HL-60/S4 (cell line): ENCODE results near the gene SNX9.
"Not testable (repeated sequence)": the region's sequence is repeated elsewhere in the genome, so short reads cannot be mapped to it uniquely, and the experiment has no call there.

Experiments used
- in situ Hi-C: fragments of 300-500 bp; cut with MboI; formaldehyde crosslinking; loops from 2 replicates; pipeline ENCODE4 v1.14.3; 2022; ENCODE audit warnings: low sequenced_read_pairs

Gene SNX9

DNA sequence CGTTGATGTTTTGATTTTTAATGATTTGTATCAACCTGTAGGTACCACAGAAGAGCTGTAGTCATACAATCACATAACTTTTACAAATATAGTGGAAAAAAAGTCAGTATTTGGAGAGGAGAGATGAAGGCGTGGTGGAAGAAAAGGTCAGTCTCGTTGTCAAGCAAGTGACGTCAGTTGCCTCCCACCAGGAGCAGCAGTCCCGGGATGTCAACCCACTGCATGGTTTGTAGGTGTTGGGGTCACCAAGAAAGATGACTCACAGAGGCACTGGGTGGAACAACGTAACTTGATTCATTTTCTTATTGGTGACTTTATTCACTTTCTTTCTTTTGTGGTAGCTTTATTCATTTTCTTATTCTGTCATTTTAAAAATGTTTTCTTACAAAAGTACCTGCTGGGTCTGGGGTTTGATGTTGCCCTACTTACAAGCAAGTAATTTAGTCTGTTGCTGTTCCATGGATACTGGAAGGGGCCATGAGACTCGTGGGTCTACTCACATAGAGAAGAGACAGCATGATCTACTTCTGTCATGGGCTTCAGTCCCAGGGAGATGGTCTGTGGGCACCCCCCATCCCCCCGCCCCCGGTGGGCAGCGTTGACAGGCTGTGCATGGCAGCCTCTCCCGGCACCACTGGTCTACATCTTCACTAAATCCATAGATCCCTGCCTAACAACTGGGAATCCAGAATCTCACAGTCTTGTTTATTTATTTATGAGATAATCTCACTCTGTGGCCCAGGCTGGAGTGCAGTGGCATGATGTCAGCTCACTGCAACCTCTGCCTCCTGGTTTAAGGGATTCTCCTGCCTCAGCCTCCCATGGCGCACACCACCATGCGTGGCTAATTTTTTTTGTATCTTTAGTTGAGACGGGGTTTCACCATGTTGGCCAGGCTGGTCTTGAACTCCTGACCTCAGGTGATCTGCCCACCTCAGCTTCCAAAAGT lies 122.2 kb downstream of the SNX9 start:
- in situ Hi-C loops, result no loop called here

- in situ Hi-C loops, result no loop called here
These were observed 123.1 kb downstream of the SNX9 start for GRCh38 chr6:157946053-157946617.

GRCh38 chr6:157946865-157947532 lies 124.0 kb downstream of the SNX9 start:
- in situ Hi-C loops, result no loop called here

DNA sequence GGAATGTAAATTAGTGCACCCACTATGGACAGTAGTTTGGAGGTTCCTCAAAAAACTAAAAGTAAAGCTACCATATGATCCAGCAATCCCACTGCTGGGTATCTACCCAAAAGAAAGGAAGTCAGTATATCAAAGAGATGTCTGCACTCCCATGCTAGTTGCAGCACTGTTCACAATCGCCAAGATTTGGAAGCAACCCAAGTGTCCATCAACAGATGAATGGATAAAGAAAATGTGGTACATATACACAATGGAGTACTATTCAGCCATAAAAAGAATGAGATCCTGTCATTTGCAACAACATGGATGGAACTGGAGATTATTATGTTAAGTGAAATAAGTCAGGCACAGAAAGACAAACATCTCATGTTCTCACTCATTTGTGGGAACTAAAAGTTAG lies 127.9 kb downstream of the SNX9 start:
- in situ Hi-C loops, result not testable (repeated sequence)

- in situ Hi-C loops, result no loop called here
These were observed 128.8 kb downstream of the SNX9 start for GRCh38 chr6:157951828-157952227.

- in situ Hi-C loops, result no loop called here
These were observed 129.9 kb downstream of the SNX9 start for GRCh38 chr6:157952861-157953351.

- in situ Hi-C loops, result no loop called here
These were observed 130.6 kb downstream of the SNX9 start for GRCh38 chr6:157953580-157954091.

DNA sequence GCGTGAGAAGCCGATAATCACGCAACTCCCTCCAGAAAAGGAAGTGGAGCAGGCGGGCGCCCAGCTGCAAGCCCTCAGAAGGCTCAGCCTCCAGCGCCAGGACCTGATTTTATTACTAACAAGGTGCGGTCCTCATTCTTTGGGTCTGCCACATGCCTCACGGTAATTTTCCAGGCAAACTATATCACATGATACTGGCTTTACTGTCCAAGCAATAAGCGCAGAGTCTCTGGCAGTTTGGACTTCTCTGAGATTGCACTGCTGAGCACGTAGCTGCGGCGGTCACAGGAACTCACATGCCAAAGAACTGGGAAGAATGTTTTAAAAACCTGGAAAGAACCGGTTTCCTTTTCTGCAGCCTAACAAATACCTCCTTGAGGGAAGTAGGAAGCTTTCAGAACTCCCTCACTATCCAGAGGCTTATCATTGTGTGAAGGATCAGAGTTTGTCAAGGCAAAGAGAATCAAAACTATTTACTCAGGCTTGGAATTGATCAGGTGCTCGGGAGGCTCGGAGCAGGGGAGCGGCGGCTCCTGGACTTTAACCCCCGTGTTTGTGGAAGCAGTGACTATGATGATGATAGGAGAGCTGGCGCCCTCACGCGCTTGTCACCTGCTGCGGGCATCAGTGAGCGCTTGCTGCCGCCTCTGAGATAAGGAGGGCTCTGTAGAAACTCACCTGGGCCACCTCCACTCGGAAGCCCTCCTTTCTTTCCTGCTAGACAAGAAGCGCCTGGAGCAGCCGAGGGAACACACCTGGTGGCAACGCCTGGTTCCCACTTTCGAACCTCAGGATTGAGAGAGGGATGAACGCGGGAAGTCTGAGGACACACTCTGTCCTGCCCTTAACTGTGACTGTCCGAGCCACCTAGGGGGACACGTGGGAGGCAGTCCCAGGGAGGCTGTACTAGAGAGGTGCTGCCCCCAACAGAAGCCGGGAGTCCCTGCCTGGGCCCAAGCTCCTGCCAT lies 131.4 kb downstream of the SNX9 start:
- in situ Hi-C loops, result no loop called here

GRCh38 chr6:157955675-157956074 lies 132.6 kb downstream of the SNX9 start:
- in situ Hi-C loops, result no loop called here

- in situ Hi-C loops, result no loop called here
These were observed 133.2 kb downstream of the SNX9 start for GRCh38 chr6:157956171-157956730.

- in situ Hi-C loops, result no loop called here
These were observed 136.6 kb downstream of the SNX9 start for GRCh38 chr6:157959451-157960227.

GRCh38 chr6:157961153-157961831 lies 138.2 kb downstream of the SNX9 start:
- in situ Hi-C loops, result no loop called here

- in situ Hi-C loops, result no loop called here
These were observed 139.0 kb downstream of the SNX9 start for GRCh38 chr6:157961832-157962575.

DNA sequence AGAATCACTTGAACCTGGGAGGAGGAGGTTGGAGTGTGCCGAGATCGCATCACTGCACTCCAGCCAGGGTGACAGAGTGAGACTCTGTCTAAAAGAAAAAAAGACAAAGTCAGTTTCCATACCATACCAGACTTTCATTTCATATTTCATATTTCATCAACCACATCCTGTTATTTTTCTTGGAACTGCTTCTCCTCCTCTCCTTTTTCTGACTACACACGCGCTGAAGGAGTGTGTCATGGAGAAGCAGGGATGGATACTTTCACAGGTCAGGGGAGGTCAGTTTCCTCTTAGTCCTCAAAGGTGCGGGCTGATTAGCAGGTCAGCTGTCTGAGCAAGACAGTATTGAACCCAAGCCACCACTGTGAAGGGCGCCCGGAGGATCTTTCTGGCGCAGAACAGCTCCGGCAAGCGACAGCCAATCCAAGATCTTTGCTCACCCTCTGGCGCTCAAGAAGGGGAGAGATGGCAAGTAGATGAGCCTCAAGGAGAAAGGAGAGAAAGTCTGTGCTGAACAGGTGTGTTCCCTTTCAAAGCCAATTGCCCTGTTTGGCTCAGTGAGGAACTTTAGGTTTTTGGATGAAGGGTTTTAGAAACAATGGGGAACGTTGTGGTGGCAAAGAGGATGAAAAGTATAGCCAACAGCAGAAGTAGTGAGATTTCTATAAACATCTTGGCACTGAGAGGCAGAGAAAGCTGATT lies 139.7 kb downstream of the SNX9 start:
- in situ Hi-C loops, result no loop called here

- in situ Hi-C loops, result no loop called here
These were observed 141.1 kb downstream of the SNX9 start for GRCh38 chr6:157964100-157964499.

- in situ Hi-C loops, result no loop called here
These were observed 142.3 kb downstream of the SNX9 start for GRCh38 chr6:157965387-157965786.

GRCh38 chr6:157966589-157966977 lies 143.5 kb downstream of the SNX9 start:
- in situ Hi-C loops, result no loop called here
